ENCODE data around the gene TMEM213. TPM values are rescaled to one million over a fixed set of nuclear protein-coding genes. Genes with fewer than 3 reads are reported as not detected.

Gene TMEM213
- total RNA-seq, 4 donors from 2014 or later, result not detected

- 80 to 91% methylated on average over 5 to 9 of the region's 9 CpGs for WGBS, 2 donors (ENCODE audit: low coverage in 1 of 2)
- in situ Hi-C loops (cut with MboI; ENCODE audit: low pct_ligation_motif_present in 1 of 4, low pct_unique_long_range_greater_than_20kb in 1 of 4, low sequenced_read_pairs in 3 of 4), result no loop called here
- TF ChIP-seq EP300 (IDR thresholded peaks at IDR 0.05; ENCODE audit: low read depth) (no peak), POLR2A (IDR thresholded peaks at IDR 0.05) (no peak), POLR2AphosphoS5 (IDR thresholded peaks at IDR 0.05) (no peak), CTCF (IDR thresholded peaks at IDR 0.05) (no peak)
- H3K27me3 ChIP-seq, result no peaks in the 10 kb centered on the region
- no peaks in the 10 kb centered on the region for H3K4me1 ChIP-seq
- intact Hi-C loops (cut with DNase I; ENCODE audit: low total_unique reads), result no loop called here
- H3K27ac ChIP-seq, result no peak overlapping the region
- H3K9me3 ChIP-seq, result no peaks in the 10 kb centered on the region
- no peak for DNase-seq
- no peaks in the 10 kb centered on the region for H3K36me3 ChIP-seq
- no peak overlapping the region for H3K4me3 ChIP-seq
Measured at GRCh38 chr7:138773176-138773575, 24.6 kb upstream of the TMEM213 start.

GRCh38 chr7:138773817-138774216, 24.0 kb upstream of the TMEM213 start:
- no peaks in the 10 kb centered on the region for H3K4me1 ChIP-seq
- no peaks in the 10 kb centered on the region for H3K36me3 ChIP-seq
- H3K27me3 ChIP-seq, result no peaks in the 10 kb centered on the region
- 63% methylated on average over 12 of the region's 12 CpGs; no CpG with 5 or more reads in 1 of the 2 donors for WGBS, 2 donors (ENCODE audit: low coverage in 1 of 2)
- no peaks in the 10 kb centered on the region for H3K9me3 ChIP-seq
- intact Hi-C loops (cut with DNase I; ENCODE audit: low total_unique reads) (no loop called here), in situ Hi-C loops (cut with MboI; ENCODE audit: low pct_ligation_motif_present in 1 of 4, low pct_unique_long_range_greater_than_20kb in 1 of 4, low sequenced_read_pairs in 3 of 4) (no loop called here)
- H3K4me3 ChIP-seq, result no peak overlapping the region
- DNase-seq, result no peak
- H3K27ac ChIP-seq, result no peak overlapping the region
- TF ChIP-seq POLR2A (IDR thresholded peaks at IDR 0.05), result no peak
- TF ChIP-seq CTCF (IDR thresholded peaks at IDR 0.05), result no peak
- TF ChIP-seq POLR2AphosphoS5 (IDR thresholded peaks at IDR 0.05), result no peak
- no peak for TF ChIP-seq EP300 (IDR thresholded peaks at IDR 0.05; ENCODE audit: low read depth)

GRCh38 chr7:138776166-138776833, 21.5 kb upstream of the TMEM213 start:
- no peak for TF ChIP-seq POLR2AphosphoS5 (IDR thresholded peaks at IDR 0.05)
- TF ChIP-seq CTCF (IDR thresholded peaks at IDR 0.05), result no peak
- no peak for TF ChIP-seq EP300 (IDR thresholded peaks at IDR 0.05; ENCODE audit: low read depth)
- TF ChIP-seq POLR2A (IDR thresholded peaks at IDR 0.05), result no peak
- Histone ChIP-seq H3K36me3 (no peaks in the 10 kb centered on the region), H3K27me3 (no peaks in the 10 kb centered on the region), H3K9me3 (no peaks in the 10 kb centered on the region), H3K27ac (no peak overlapping the region), H3K4me3 (no peak overlapping the region), H3K4me1 (no peaks in the 10 kb centered on the region)
- intact Hi-C loops (cut with DNase I; ENCODE audit: low total_unique reads) (no loop called here), in situ Hi-C loops (cut with MboI; ENCODE audit: low pct_ligation_motif_present in 1 of 4, low pct_unique_long_range_greater_than_20kb in 1 of 4, low sequenced_read_pairs in 3 of 4) (no loop called here)
- WGBS, 2 donors (ENCODE audit: low coverage in 1 of 2), result 36 to 44% methylated on average over 3 to 10 of the region's 10 CpGs
- DNase-seq, result no peak

- Histone ChIP-seq H3K4me3 (no peak overlapping the region), H3K36me3 (no peaks in the 10 kb centered on the region), H3K27ac (no peak overlapping the region), H3K9me3 (no peaks in the 10 kb centered on the region), H3K27me3 (no peaks in the 10 kb centered on the region), H3K4me1 (no peaks in the 10 kb centered on the region)
- no peak for TF ChIP-seq POLR2A (IDR thresholded peaks at IDR 0.05)
- no peak for TF ChIP-seq CTCF (IDR thresholded peaks at IDR 0.05)
- TF ChIP-seq EP300 (IDR thresholded peaks at IDR 0.05; ENCODE audit: low read depth), result no peak
- no peak for TF ChIP-seq POLR2AphosphoS5 (IDR thresholded peaks at IDR 0.05)
- DNase-seq, result no peak
- intact Hi-C loops (cut with DNase I; ENCODE audit: low total_unique reads) (no loop called here), in situ Hi-C loops (cut with MboI; ENCODE audit: low pct_ligation_motif_present in 1 of 4, low pct_unique_long_range_greater_than_20kb in 1 of 4, low sequenced_read_pairs in 3 of 4) (no loop called here)
- WGBS, 2 donors (ENCODE audit: low coverage in 1 of 2), result 85 to 89% methylated on average over 2 of the region's 2 CpGs
Measured at GRCh38 chr7:138781004-138781403, 16.8 kb upstream of the TMEM213 start.

All from transverse colon (tissue), 4 donors.